ENCODE data around the gene UBE2H. TPM values are rescaled to one million over a fixed set of nuclear protein-coding genes. Genes with fewer than 3 reads are reported as not detected.

The UBE2H gene
- total RNA-seq, 1 experiment from 2014 or later, result 58.0 TPM

DNA sequence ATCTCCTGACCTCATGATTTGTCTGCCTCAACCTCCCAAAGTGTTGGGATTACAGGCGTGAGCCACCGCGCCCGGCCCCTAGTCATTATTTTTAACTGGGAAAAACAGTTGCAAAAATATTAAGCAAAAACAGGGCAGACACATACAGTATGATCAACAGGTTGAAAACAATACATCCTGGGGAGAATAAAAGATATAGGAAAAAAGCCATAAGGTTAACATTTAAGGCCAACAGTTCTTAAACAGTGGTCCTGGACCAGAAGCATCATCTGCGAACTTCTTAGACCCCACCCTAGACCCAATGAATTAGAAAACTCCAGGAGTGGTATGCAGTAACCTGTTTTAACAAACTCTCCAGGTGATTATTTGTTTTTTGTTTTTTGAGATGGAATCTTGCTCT lies 6.5 kb downstream of the UBE2H start:
- no peak overlapping the region for H3K4me3 ChIP-seq (ENCODE audit: low read depth in 2 of 2, low read length in 2 of 2)
- no TSS peak for BruUV-seq (replicated peaks)
- H3K36me3 ChIP-seq (ENCODE audit: control insufficient read depth, insufficient read depth, low read length), result peaks cover under 1% of the 10 kb centered on the region; the same call in 1 of the 2 replicates
- no peaks in the 10 kb centered on the region for H3K27me3 ChIP-seq (ENCODE audit: control insufficient read depth, insufficient read depth, low read length)
- no peak for TF ChIP-seq POLR2AphosphoS5 (IDR thresholded peaks at IDR 0.05; ENCODE audit: low read depth, low read length)
- TF ChIP-seq CTCF (IDR thresholded peaks at IDR 0.05), result no peak
- no peak for TF ChIP-seq SIN3A (IDR thresholded peaks at IDR 0.05; ENCODE audit: borderline replicate concordance, insufficient read depth, low read depth, low read length)
- TF ChIP-seq REST (IDR thresholded peaks at IDR 0.05; ENCODE audit: insufficient read depth in 1 of 2, low read depth in 2 of 2, low read length in 1 of 2), result no peak
- TF ChIP-seq TCF7L2 (IDR thresholded peaks at IDR 0.05; ENCODE audit: low read depth, low read length), result no peak
- no peak for DNase-seq (ENCODE audit: low read depth, low spot score)
- in situ Hi-C loops (cut with HindIII; ENCODE audit: low pct_unique_long_range_greater_than_20kb, low sequenced_read_pairs) (no loop called here), intact Hi-C loops (cut with micrococcal nuclease; ENCODE audit: unreplicated experiment) (no loop called here)
- CTCF ChIA-PET, result no interaction called here
- POLR2A ChIA-PET, result no interaction called here
- no peak overlapping the region for H3K27ac ChIP-seq (ENCODE audit: low read length)
- no peaks in the 10 kb centered on the region for H3K9me3 ChIP-seq (ENCODE audit: control insufficient read depth, insufficient read depth, low read depth, low read length)
- peaks cover 23% of the 10 kb centered on the region for H3K4me1 ChIP-seq (ENCODE audit: control insufficient read depth, insufficient read depth, low read length)
- no peak for ATAC-seq

DNA sequence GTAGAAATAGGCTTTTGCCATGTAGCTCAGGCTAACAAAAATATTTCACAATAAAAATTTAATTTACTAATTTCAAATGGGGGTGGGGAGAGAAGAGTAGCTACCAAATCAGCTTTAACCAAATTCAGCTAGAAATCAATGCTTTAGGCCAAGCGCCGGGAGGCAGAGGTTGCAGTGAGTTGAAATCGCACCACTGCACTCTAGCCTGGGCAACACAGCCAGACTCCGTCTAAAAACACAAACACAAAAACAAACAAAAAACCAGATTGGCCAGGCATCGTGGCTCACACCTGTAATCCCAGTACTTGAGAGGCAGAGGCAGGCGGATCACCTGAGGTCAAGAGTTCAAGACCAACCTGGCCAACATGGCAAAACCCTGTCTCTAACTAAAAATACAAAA lies 9.4 kb downstream of the UBE2H start:
- POLR2A ChIA-PET, result interaction anchor here (0.6 kb wide), 1 partner anchor 1226 kb away, joined by 3 read pairs; no protein-coding TSS in a partner anchor
- ATAC-seq (no peak), DNase-seq (ENCODE audit: low read depth, low spot score) (no peak)
- intact Hi-C loops (cut with micrococcal nuclease; ENCODE audit: unreplicated experiment) (no loop called here), in situ Hi-C loops (cut with HindIII; ENCODE audit: low pct_unique_long_range_greater_than_20kb, low sequenced_read_pairs) (no loop called here)
- no peaks in the 10 kb centered on the region for H3K9me3 ChIP-seq (ENCODE audit: control insufficient read depth, insufficient read depth, low read depth, low read length)
- H3K4me3 ChIP-seq (ENCODE audit: low read depth in 2 of 2, low read length in 2 of 2), result no peak overlapping the region
- CTCF ChIA-PET, result no interaction called here
- H3K36me3 ChIP-seq (ENCODE audit: control insufficient read depth, insufficient read depth, low read length), result no peaks in the 10 kb centered on the region
- peaks cover 13% of the 10 kb centered on the region for H3K4me1 ChIP-seq (ENCODE audit: control insufficient read depth, insufficient read depth, low read length)
- no peak overlapping the region for H3K27ac ChIP-seq (ENCODE audit: low read length)
- BruUV-seq (replicated peaks), result no TSS peak
- no peaks in the 10 kb centered on the region for H3K27me3 ChIP-seq (ENCODE audit: control insufficient read depth, insufficient read depth, low read length)
- TF ChIP-seq REST (IDR thresholded peaks at IDR 0.05; ENCODE audit: insufficient read depth in 1 of 2, low read depth in 2 of 2, low read length in 1 of 2), result no peak
- no peak for TF ChIP-seq POLR2AphosphoS5 (IDR thresholded peaks at IDR 0.05; ENCODE audit: low read depth, low read length)
- TF ChIP-seq TCF7L2 (IDR thresholded peaks at IDR 0.05; ENCODE audit: low read depth, low read length), result no peak
- TF ChIP-seq CTCF (IDR thresholded peaks at IDR 0.05), result no peak
- no peak for TF ChIP-seq SIN3A (IDR thresholded peaks at IDR 0.05; ENCODE audit: borderline replicate concordance, insufficient read depth, low read depth, low read length)

Measured in Panc1 (cell line).